ENCODE results near the gene LRRC75A. TPM values are rescaled to one million over a fixed set of nuclear protein-coding genes. Genes with fewer than 3 reads are reported as not detected.
A peak's percentile ranks its signal among the peaks of the same experiment; 100 is the strongest.

Gene LRRC75A
- total and polyA plus RNA-seq, 2 of the 13 experiments (the other 11 are each of a cell fraction or from before 2014, with no cell fraction given): 0.03 TPM; not detected in 1

GRCh38 chr17:16428098-16428882 is 63.7 kb downstream of the LRRC75A start (continued):
- TF ChIP-seq FOXO4 (CRISPR knock-in tag; conservative IDR thresholded peaks at IDR 0.05) (0 out of 2 replicates have a peak, but pooled peaks have one; percentile 12), ZNF768 (CRISPR knock-in tag; IDR thresholded peaks at IDR 0.05) (peak; percentile 40; the same call in 1 of the 2 replicates), SP5 (CRISPR knock-in tag; IDR thresholded peaks at IDR 0.05; ENCODE audit: borderline replicate concordance, low read depth) (no peak), HIVEP1 (CRISPR knock-in tag; IDR thresholded peaks at IDR 0.05) (no peak), ZIK1 (CRISPR knock-in tag; IDR thresholded peaks at IDR 0.05; ENCODE audit: borderline replicate concordance, low read depth) (0 out of 2 replicates have a peak, but pooled peaks have one; percentile 66), FOSL2 (CRISPR knock-in tag; IDR thresholded peaks at IDR 0.05) (peak; percentile 28; the same call in 1 of the 2 replicates), MXD3 (CRISPR knock-in tag; IDR thresholded peaks at IDR 0.05) (peak; percentile 60; the same call in 1 of the 2 replicates), CSRNP1 (CRISPR knock-in tag; IDR thresholded peaks at IDR 0.05) (no peak), KMT2A (CRISPR knock-in tag; IDR thresholded peaks at IDR 0.05) (peak; percentile 29; the same call in 1 of the 2 replicates), ZNF777 (CRISPR knock-in tag; IDR thresholded peaks at IDR 0.05) (peak; percentile 64; the same call in 1 of the 2 replicates), KDM2A (CRISPR knock-in tag; IDR thresholded peaks at IDR 0.05; ENCODE audit: borderline replicate concordance, low read depth) (peak; percentile 52), MTA1 (CRISPR knock-in tag; IDR thresholded peaks at IDR 0.05; ENCODE audit: borderline replicate concordance) (0 out of 2 replicates have a peak, but pooled peaks have one; percentile 36), THRA (CRISPR knock-in tag; IDR thresholded peaks at IDR 0.05; ENCODE audit: borderline replicate concordance) (0 out of 2 replicates have a peak, but pooled peaks have one; percentile 30), TAF15 (IDR thresholded peaks at IDR 0.05; ENCODE audit: low read depth, low read length, poor library complexity, severe bottlenecking) (no peak), ISX (CRISPR knock-in tag; conservative IDR thresholded peaks at IDR 0.05) (no peak), MIXL1 (CRISPR knock-in tag; IDR thresholded peaks at IDR 0.05) (0 out of 2 replicates have a peak, but pooled peaks have one; percentile 40), ZNF709 (CRISPR knock-in tag; IDR thresholded peaks at IDR 0.05) (peak; percentile 63; the same call in 1 of the 2 replicates), ZNF687 (CRISPR knock-in tag; IDR thresholded peaks at IDR 0.05) (peak; percentile 99), ZNF713 (CRISPR knock-in tag; IDR thresholded peaks at IDR 0.05) (no peak), ATF7-NPFF (CRISPR knock-in tag; IDR thresholded peaks at IDR 0.05; ENCODE audit: low read depth) (peak; percentile 71)
